ENCODE measurements around the gene OXER1.
"Not testable (repeated sequence)": the region's sequence is repeated elsewhere in the genome, so short reads cannot be mapped to it uniquely, and the experiment has no call there.

The OXER1 gene

DNA sequence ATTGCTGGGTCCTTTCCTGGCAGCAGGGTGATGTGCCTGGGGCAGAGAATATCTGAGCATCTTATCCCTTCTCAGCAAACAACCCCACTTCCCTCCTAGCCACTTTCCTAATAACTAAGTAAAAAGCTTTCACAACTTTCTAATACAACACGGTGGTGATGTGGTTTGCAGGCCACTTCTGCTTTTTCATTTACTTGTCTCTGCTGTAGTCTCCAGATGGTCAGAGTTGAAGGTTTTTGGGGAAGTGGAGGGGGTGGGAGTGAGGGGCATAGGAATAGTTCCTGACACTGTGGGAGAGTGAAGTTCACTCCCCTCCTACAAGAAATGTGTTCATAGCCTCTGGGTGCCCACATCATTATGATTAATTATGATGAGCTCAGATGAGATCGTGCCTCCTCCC lies 11.6 kb downstream of the OXER1 start:
- no peak for DNase-seq (ENCODE audit: low read depth in 3 of 3)

DNA sequence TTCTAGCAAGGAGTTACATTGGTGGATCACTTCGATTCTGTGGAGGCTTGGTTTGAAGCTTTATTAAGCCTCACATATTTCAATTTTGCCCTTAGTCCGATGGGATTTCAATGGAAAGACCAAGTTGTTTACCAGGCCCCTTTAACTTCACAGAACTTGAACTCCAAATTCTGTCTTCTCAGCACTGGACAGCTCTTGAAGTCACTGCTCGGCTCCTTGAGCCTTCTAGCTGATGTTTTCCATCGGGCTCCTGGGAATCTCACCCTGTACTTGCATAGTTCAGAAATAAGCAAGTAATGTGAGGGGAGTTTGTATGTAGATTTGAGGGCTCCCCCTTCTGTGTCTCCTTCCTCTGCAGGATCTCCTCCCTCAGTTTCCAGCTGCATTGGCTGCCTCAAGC lies 15.1 kb downstream of the OXER1 start:
- no peak for DNase-seq (ENCODE audit: low read depth in 3 of 3)

DNA sequence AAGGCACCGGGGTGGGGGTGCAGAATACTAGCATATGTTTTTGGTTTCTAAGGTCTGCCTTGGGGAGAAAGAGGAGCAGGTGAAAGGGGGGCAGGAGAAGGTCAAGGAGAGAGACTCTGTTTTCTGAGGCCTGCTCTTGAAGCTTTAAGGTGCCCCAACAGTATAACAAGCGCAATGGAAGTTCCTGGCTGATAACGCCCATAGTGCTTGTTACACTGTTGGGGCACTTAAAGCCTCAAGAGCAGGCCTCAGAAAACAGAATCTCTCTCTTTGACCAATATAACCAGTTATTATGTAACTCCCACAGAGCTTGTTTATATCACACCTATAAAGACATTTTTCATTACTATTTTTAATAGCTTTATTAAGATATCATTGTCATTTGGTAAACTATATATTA lies 16.5 kb downstream of the OXER1 start:
- DNase-seq (ENCODE audit: low read depth in 3 of 3) = no peak

DNA sequence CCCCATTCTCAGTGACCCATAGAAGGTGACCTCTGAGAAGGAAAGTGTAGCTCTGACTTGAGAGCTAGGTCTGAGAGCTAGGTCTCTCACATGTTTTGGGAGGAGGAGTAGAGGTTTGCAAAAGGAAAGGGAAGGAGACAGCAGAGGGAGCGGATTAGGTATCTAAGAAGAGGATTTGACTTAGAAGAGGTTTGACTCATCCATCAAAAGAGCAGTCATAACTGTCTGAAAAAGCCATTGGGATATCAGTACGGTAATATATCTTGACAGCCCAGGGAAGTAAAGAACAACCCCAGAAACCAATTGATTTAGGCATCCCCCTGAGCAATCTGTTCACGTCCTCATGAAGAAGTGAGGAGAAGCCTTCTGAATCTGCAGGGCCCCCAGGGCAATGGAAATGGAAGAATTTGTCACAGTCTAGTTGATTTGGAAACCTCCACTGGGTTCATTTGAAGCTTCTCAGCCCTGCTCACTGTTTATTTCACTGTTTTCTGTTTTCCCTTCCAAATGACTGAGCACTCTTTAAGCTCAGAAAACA lies 19.3 kb downstream of the OXER1 start:
- no peak for DNase-seq (ENCODE audit: low read depth in 3 of 3)

DNA sequence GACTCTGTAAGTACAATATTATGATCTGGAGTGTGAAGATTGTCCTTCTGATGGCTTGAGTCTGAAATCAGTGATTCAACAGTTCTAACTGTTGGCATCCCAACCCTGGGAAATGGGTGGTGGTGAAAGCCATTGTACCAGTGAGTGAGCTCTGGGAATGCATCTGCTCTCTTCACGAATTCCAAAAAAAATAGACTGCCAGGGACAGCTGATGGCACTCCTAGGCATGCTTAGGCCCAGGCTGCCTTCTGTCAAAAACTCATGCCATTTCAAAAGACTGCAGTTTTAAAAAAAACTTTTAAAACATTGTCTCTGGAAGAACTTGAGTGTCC lies 20.3 kb downstream of the OXER1 start:
- no peak for DNase-seq (ENCODE audit: low read depth in 3 of 3)

DNA sequence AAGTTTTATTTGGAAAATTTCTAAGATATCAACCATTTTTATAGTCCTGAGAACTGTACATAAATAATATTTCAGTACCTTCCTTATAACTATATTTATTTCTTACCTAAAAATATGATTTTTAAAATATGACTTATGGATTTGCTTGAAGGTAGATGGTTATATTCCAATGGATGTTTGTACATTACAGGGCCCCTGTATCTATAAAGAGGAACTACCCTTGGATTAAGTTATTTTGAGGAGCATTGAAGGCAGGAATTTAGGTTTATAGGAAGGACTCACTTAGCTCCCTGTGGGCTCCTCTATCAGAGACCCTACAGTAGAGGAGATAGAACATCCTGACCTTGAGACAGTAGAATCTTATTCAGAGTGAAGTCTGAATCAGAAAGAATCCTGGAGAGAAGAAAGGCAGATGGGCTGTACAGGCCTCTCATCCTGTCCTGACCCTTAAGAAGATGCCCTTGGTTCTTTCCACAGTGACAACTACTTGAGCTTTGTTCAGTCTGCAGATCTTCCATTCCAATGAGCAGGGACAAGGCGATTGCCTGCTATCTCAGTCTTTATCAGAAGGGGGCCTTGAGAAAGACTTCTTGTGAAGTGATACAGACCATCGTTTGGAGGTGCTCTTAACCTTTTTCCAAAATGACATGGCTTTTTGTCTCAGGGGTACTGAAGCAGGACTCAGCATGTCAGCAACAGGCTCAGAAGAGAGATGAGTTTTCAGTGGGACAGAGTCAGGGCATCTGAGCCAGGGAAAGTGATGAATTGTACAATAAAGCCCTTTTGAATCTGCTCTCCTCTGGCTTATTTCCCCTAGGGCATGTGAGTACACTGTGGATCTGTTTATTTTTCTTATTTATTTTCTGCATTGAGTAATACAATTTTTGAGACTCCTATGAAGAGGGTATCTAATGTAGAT lies 20.9 kb downstream of the OXER1 start:
- no peak for DNase-seq (ENCODE audit: low read depth in 3 of 3)

DNA sequence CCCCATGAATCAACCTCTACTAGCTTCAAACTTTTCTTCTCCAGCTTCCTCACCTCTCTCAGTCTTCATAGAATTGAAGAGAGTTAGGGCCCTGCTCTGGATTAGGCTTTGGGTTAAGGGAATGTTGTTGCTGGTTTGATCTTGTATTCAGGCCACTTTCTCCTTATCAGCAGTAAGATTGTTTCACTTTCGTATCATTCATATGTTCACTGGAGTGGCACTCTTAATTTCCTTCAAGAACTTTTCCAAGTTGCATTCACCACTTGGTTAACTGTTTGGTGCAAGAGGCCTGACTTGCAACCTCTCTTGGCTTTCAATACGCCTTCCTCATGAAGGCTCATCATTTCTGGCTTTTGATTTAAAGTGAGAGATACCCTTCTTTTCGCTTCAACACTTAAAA lies 22.8 kb downstream of the OXER1 start:
- DNase-seq (ENCODE audit: low read depth in 3 of 3) = no peak

DNA sequence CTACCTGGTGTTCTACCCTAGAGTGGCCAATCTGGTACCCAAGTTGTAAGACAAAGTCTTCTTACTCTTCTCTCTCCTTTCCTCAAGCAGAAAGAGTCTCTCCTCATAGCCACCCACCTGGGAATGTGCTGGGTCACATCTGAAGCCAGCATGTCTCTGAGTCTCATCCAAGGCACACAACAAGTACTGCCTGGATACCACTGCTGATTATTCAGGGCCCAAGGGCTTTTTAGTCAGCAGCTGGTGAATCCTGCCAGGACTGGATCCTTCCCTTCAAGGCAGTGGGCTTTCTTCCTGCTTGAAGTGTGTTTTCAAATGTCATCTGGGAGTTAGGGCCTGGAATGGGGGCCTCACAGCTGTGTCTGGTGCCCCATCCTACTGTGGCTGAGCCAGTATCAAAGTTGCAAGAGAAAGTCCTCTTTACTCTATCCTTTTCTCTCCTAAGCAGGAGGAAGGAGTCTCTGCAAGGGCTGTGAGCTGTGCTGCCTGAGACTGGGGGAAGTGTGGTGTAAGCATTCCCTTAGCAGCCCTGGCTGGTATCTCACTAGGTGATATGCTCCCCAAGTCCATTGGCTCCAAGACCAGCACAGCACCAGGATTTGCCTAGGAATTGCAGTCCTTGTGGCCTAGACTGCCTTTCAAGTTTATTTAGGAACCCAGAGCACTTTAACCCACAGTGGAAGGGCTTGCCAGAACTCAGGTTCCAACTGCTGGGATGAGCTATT lies 27.2 kb downstream of the OXER1 start:
- DNase-seq (ENCODE audit: low read depth in 3 of 3) = no peak

DNA sequence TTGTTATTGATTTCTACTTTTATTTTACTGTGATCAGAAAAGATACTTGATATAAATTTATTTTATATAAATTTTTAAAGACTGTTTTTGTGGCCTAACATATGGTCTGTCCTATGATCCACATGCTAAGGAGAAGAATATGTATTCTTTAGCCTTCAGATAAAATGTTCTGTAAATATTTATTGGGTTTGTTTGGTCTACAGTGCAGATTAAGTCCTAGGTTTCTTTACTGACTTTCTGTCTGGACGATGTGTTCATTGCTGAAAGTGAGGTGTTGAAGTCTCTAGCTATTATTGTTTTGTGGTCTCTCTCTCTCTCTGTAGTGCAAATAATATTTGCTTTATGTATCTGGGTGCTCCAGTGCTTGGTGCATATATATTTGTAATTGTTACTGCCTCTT lies 30.1 kb downstream of the OXER1 start:
- no peak for DNase-seq (ENCODE audit: low read depth in 3 of 3)

DNA sequence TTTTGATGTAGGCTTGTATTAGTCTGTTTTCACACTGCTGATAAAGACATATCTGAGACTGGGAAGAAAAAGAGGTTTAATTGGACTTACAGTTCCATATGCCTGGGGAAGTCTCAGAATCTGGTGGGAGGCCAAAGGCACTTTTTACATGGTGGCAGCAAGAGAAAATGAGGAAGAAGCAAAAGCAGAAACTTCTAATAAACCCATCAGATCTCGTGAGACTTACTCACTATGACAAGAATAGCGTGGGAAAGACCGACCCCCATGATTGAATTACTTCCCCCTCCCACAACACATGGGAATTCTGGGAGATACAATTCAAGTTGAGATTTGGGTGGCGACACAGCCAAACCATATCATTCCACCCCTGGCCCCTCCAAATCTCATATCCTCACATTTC lies 32.6 kb downstream of the OXER1 start:
- not testable (repeated sequence) for DNase-seq (ENCODE audit: low read depth in 3 of 3)

DNA sequence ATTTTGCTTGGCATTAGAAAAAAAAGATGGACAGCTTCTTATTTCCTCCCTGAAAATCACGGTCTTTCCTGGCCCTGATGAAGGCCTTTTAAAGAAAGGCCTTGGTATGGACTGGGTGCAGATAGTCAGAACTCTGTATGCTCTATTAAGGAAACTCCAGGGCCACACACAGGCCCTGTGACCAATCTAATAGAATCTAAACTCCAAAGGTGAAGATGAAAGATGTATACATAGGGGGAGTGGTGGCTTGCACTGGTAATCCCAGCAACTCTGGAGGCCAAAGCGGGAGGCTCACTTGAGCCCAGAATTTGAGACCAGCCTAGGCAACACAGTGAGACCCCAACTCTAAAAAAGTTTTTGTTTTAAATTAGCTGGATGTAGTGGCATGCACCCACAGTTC lies 37.3 kb downstream of the OXER1 start:
- DNase-seq (ENCODE audit: low read depth in 3 of 3) = no peak

DNA sequence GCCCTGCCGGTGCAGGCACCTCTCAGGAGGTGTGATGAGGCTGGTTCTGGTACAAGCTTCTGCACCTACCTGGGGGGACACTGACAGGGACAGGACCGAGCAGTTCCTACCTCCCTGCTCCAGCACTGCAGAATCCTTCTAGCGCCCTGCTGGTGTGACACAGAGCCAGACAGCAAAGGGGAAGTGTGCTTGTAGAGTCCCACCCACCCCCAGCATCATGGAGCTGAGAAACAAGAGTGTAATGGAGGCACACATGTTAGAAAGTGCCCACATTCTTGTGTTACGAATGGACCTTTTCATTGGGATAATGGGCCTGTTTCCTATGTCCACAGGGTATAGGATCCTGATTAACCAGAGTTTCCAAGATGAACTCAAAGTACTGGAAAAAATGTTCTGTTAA lies 38.3 kb downstream of the OXER1 start:
- no peak for DNase-seq (ENCODE audit: low read depth in 3 of 3)

DNA sequence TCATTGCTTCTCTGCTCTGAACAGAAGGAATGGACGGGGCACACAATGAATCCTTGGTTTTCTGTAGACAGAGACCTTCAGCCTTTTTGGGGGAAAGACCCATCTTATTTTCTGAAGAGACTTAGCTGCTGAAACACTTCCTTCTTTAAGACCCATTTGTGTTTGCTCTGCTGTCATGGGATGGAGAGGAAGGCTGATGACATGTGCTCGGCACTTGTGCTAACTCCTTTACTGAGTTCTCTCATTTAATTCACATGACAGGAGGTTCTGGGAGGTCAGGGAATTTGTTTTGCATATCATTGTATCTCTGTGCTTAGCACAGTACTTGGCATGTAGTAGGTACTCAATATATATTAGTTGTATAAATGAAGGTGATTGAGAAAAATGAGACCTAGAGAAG lies 39.0 kb downstream of the OXER1 start:
- DNase-seq (ENCODE audit: low read depth in 3 of 3) = no peak

DNA sequence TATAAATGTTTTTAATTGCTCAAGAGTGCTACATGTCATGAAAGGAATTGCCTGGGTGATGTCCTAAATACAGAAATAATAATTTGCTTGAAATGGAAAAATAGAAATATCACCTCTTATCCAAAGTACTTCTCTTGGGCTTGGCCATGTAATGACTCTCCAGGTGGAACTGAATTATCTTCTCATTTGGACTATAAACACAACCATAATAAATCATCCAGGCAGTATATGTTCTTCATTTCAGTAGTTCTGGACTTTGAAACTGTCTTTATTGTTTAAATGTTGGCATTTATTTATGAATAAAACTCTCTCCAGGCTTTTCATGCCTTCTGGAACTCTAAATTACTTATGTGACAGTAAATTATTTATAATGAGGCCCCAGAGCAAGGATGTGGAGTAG lies 40.5 kb downstream of the OXER1 start:
- DNase-seq (ENCODE audit: low read depth in 3 of 3) = no peak

DNA sequence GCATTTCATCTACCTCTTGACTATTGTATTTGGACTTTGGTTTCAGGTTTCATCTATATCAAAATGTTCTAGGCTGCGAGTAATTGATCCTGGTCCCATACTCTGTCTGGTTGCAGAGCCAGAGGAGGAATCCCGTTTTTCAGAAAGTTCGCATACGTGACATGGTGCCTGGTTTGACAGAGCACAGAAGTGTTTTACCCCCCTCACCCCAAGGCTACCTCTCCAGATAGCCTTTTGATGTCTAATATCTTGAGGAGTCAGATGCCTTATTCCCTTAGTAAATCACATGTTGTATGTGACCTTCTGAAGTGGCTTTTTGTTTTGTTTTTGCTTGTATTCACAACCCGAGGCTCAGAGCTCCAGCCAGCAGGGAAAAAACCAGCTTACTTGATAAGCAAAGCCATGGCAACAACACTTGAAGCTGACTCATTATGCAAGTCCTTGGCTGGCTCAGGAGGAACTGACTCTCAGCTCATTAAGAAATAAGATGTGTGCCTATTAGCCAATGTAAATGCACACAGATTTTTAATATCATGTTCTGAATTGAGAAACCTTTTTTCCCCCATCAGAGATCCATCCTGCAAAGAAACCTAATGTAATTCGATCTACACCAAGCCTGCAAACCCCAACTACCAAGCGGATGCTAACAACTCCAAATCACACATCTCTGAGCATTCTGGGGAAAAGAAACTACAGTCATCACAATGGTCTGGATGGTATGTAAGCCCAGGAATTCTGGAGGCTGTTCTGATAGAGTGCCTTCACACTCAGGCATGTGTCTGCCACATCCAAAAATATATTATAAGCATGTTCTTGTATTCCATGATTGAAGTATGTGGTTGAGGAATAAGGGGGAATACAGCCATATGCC lies 41.4 kb downstream of the OXER1 start:
- DNase-seq (ENCODE audit: low read depth in 3 of 3) = no peak

DNA sequence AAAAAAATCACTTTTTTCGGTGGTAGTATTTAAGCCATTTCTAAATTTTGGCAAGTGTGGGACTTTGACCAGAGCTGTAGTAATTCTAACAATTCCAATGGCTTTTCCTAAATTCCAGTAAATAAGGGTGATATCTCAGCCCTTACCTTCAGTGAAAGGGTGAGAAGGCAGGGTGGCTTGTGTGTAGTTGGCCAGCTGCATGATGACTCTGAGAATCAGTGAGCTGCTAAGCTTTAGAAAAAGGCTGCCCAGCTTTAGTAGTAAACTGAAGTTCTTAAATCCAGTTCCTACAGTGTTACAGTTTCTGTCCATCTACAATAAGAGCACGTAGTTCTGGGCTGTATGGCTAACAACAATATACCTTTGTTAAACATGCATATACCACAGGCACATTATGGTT lies 42.0 kb downstream of the OXER1 start:
- no peak for DNase-seq (ENCODE audit: low read depth in 3 of 3)

DNA sequence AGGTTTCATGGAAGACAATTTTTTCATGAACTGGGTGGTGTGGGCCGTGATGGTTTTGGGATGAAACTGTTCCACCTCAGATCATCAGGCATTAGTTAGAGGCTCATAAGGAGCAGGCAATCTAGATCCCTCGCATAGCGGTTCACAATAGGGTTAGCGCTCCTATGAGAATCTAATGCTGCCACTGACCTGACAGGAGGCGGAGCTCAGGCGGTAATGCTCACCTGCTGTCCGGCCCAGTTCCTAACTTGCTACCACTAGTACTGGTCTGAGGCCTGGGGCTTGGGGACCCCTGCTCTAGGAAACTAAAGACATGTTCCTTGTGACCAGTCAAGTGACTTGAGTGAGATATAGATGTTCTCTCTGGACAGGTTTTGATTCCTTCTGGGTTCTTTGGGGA lies 49.2 kb downstream of the OXER1 start:
- no peak for DNase-seq (ENCODE audit: low read depth in 3 of 3)

DNA sequence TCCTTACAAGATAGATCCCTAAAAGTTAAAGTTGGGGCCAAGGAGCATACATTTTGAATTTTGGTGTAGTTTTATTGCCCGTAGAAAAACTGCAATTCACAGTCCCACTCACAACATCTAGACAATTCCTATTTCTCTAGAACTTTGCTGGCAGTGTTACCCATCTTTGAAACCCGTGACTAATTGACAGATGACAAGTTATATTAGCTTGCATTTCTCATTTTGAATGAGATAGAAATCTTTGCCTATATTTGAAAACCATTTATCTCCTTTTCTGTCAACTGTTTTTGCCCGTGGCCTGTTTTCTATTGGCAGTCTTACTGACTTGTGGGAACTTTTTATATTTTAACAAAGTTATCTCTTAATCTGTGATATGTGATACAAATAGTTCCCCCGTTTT lies 50.0 kb downstream of the OXER1 start:
- no peak for DNase-seq (ENCODE audit: low read depth in 3 of 3)

DNA sequence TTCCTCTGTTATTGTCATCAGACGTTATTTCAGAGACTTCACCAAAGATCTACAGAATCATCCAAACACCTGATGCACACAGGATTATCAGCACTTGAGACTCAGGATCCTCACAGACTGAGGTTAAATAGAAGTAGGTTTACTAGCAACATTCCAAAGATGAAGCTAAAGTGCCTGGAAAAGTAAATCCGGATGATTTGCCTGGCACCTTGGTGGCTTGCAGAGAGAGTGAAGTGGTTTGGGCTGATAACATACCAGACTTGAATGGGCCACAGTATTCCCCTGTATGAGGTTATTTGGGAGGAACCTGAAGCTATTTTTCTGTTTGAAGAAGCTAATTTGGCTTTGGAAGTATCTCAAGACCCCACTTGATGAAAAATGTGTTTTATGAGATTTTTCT lies 51.0 kb downstream of the OXER1 start:
- DNase-seq (ENCODE audit: low read depth in 3 of 3) = no peak

Data from stimulated activated CD4-positive, alpha-beta T cell treated with anti-CD3 and anti-CD28 coated beads, TNF-alpha, amount 100 ng/mL, for 4 hours (primary cell).